ENCODE results near the gene UBE2E1. TPM values are rescaled to one million over a fixed set of nuclear protein-coding genes. Genes with fewer than 3 reads are reported as not detected.

The UBE2E1 gene
- total and polyA plus RNA-seq, 10 donors, result 62.6 to 106 (median 91.2) TPM

DNA sequence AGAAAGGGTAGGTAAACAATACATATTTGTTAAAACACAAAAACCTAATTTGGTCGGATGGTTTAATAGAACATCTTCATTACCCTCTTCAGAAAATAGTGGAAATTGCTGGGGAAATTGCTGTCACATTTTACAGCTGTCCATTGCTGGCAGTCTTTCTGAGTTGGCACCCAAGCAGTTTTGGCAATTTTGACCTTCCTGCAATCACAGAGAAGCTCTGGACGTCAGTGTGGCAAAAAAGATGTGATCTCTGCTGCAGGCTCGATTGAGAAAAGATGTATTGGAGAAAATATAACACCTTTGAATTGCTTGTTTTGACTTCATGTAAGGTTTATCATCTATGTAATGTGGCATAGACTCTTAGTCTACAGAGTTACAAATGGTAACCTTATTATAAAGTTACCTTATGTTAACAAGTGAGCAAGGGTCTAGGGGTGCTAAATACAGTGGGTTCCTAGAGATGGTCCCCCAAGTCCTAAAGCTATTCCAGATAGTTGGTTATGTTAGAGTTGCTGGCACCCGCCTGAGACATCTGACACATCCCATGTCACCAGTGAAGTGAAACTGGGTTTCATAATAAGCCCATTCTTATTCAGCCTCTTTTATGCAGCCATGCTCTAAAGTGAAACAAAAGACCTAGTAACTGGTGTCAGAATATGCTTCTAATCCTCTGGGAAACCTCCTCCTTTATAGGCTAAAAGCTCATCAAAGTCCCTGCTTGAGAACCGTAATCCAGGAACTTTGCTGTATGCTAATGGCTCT, 14.0 kb downstream of the UBE2E1 start:
- no peak overlapping the region for H3K27ac ChIP-seq
- H3K4me1 ChIP-seq, result peaks cover 8 to 95% (median 47%) of the 10 kb centered on the region in 6 donors
- 72 to 83% (median 74%) methylated on average over 5 of the region's 5 CpGs for WGBS, 5 donors
- intact Hi-C loops (cut with DNase I; ENCODE audit: low total_unique reads), result no loop called here
- no peaks in the 10 kb centered on the region for H3K36me3 ChIP-seq
- TF ChIP-seq, protein P1, sequence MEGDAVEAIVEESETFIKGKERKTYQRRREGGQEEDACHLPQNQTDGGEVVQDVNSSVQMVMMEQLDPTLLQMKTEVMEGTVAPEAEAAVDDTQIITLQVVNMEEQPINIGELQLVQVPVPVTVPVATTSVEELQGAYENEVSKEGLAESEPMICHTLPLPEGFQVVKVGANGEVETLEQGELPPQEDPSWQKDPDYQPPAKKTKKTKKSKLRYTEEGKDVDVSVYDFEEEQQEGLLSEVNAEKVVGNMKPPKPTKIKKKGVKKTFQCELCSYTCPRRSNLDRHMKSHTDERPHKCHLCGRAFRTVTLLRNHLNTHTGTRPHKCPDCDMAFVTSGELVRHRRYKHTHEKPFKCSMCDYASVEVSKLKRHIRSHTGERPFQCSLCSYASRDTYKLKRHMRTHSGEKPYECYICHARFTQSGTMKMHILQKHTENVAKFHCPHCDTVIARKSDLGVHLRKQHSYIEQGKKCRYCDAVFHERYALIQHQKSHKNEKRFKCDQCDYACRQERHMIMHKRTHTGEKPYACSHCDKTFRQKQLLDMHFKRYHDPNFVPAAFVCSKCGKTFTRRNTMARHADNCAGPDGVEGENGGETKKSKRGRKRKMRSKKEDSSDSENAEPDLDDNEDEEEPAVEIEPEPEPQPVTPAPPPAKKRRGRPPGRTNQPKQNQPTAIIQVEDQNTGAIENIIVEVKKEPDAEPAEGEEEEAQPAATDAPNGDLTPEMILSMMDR (IDR thresholded peaks at IDR 0.05 in 8 of 11, conservative IDR thresholded peaks at IDR 0.05 in 3 of 11), result no peak
- TF ChIP-seq POLR2A (IDR thresholded peaks at IDR 0.05), result no peak
- no peak for TF ChIP-seq POLR2AphosphoS5 (IDR thresholded peaks at IDR 0.05)
- no peaks in the 10 kb centered on the region for H3K27me3 ChIP-seq (replicated peaks in 1 of 7)
- no peaks in the 10 kb centered on the region for H3K9me3 ChIP-seq
- no peak overlapping the region for H3K4me3 ChIP-seq
- no peak for DNase-seq

GRCh38 chr3:23820888-23821287, 15.1 kb downstream of the UBE2E1 start:
- Histone ChIP-seq H3K27me3 (replicated peaks in 1 of 7) (no peaks in the 10 kb centered on the region), H3K36me3 (no peaks in the 10 kb centered on the region), H3K4me3 (no peak overlapping the region), H3K27ac (no peak overlapping the region), H3K4me1 (peaks cover 8 to 95% (median 50%) of the 10 kb centered on the region in 6 donors), H3K9me3 (no peaks in the 10 kb centered on the region)
- intact Hi-C loops (cut with DNase I; ENCODE audit: low total_unique reads), result no loop called here
- TF ChIP-seq POLR2A (IDR thresholded peaks at IDR 0.05), result no peak
- TF ChIP-seq, protein P1 (IDR thresholded peaks at IDR 0.05 in 8 of 11, conservative IDR thresholded peaks at IDR 0.05 in 3 of 11), result no peak
- no peak for TF ChIP-seq POLR2AphosphoS5 (IDR thresholded peaks at IDR 0.05)
- no peak for DNase-seq
- WGBS, 5 donors, result 87 to 98% (median 89%) methylated on average over 1 of the region's 1 CpG

- Histone ChIP-seq H3K9me3 (no peaks in the 10 kb centered on the region), H3K36me3 (no peaks in the 10 kb centered on the region), H3K4me3 (no peak overlapping the region), H3K27me3 (replicated peaks in 1 of 7) (no peaks in the 10 kb centered on the region), H3K4me1 (peaks cover 12 to 95% (median 59%) of the 10 kb centered on the region in 6 donors), H3K27ac (no peak overlapping the region)
- TF ChIP-seq, protein P1 (IDR thresholded peaks at IDR 0.05 in 8 of 11, conservative IDR thresholded peaks at IDR 0.05 in 3 of 11), result no peak
- no peak for TF ChIP-seq POLR2AphosphoS5 (IDR thresholded peaks at IDR 0.05)
- no peak for TF ChIP-seq POLR2A (IDR thresholded peaks at IDR 0.05)
- WGBS, 5 donors, result 58 to 80% (median 77%) methylated on average over 1 of the region's 1 CpG
- intact Hi-C loops (cut with DNase I; ENCODE audit: low total_unique reads), result no loop called here
- no peak for DNase-seq
Measured at GRCh38 chr3:23821858-23822257, 16.1 kb downstream of the UBE2E1 start.

- H3K4me1 ChIP-seq, result peaks cover 16 to 97% (median 63%) of the 10 kb centered on the region in 6 donors
Measured at GRCh38 chr3:23822559-23822958, 16.8 kb downstream of the UBE2E1 start.

More at GRCh38 chr3:23822559-23822958, 16.8 kb downstream of the UBE2E1 start:
- H3K27me3 ChIP-seq (replicated peaks in 1 of 7), result no peaks in the 10 kb centered on the region
- H3K27ac ChIP-seq, result no peak overlapping the region
- no peaks in the 10 kb centered on the region for H3K36me3 ChIP-seq
- TF ChIP-seq POLR2AphosphoS5 (IDR thresholded peaks at IDR 0.05) (no peak), POLR2A (IDR thresholded peaks at IDR 0.05) (no peak)
- TF ChIP-seq, protein P1 (IDR thresholded peaks at IDR 0.05 in 8 of 11, conservative IDR thresholded peaks at IDR 0.05 in 3 of 11), result no peak
- DNase-seq, result no peak
- H3K9me3 ChIP-seq, result no peaks in the 10 kb centered on the region
- no peak overlapping the region for H3K4me3 ChIP-seq
- intact Hi-C loops (cut with DNase I; ENCODE audit: low total_unique reads), result no loop called here
- 92 to 97% (median 96%) methylated on average over 7 of the region's 7 CpGs for WGBS, 5 donors
